K562 (cell line): ENCODE results near the gene RXRA. TPM values are rescaled to one million over a fixed set of nuclear protein-coding genes. Genes with fewer than 3 reads are reported as not detected.

Experiments used
- ATAC-seq: fragments of 200-7000 bp; cut with Tn5 transposase; 3 replicates; pipeline ENCODE4 v1.9.1; 2020; ENCODE audit warnings: moderate library complexity
- BruUV-seq: library from RNA; stranded (reverse); fragments of 400-500 nt; replicated peaks from 2 replicates; lab custom pipeline; 2021; lab: Mats Ljungman, UMichigan
- CTCF ChIA-PET: fragments of 300-600 bp; formaldehyde crosslinking; extraction: SDS; loops from one replicate; lab custom pipeline; 2021; ENCODE audit warnings: low intra/inter-chr PET ratio; lab: Yijun Ruan, JAX
- POLR2A ChIA-PET: fragments of 300-600, 350-650 bp; sonication (Branson Sonifier 250); formaldehyde crosslinking; extraction: SDS; loops from one replicate; lab custom pipeline; 2021; ENCODE audit warnings: antibody characterized with exemption, inconsistent platforms; lab: Yijun Ruan, JAX
- DNase-seq, 4 experiments: peaks; one replicate each; pipeline versions ENCODE4 v3.0.0 to v3.0.0-alpha.2; 2011 to 2018; ENCODE audit warnings: low spot score in 3 of 4, mixed read lengths in 3 of 4; ENCODE audit errors: extremely low read depth in 1 of 4
- FAIRE-seq: peaks from 2 replicates; lab custom pipeline; 2011; peaks lifted over from hg19 to GRCh38; lab: Jason Lieb, UNC
- H2AFZ ChIP-seq: 2 replicates; pipeline ENCODE4 v1.6.0; 2011; ENCODE audit warnings: low read depth, low read length, control low read depth, inconsistent platforms
- H3K27ac ChIP-seq: fragments of 200-600 bp; 3 replicates; pipeline ENCODE4 v1.8.0; 2011; ENCODE audit warnings: low read depth, mild to moderate bottlenecking, control low read depth, inconsistent platforms, low read length, moderate library complexity, mixed read lengths; ENCODE audit errors: extremely low read depth
- H3K27me3 ChIP-seq, 2 experiments: fragments of 300-600 bp in 1 of 2; 2 replicates in 1 of 2; 3 replicates in 1 of 2; pipeline versions ENCODE4 v1.6.0 to v1.8.0; 2011; ENCODE audit warnings: inconsistent platforms in 2 of 2, low read length in 2 of 2, mild to moderate bottlenecking in 1 of 2, mixed read lengths in 1 of 2, moderate library complexity in 1 of 2; ENCODE audit not compliant: control insufficient read depth in 2 of 2, insufficient read depth in 2 of 2
- H3K36me3 ChIP-seq: fragments of 300-600 bp; 3 replicates; pipeline ENCODE4 v1.8.0; 2011; ENCODE audit warnings: mild to moderate bottlenecking, low read length, inconsistent platforms; ENCODE audit not compliant: control insufficient read depth, insufficient read depth
- H3K4me1 ChIP-seq, 2 experiments: fragments of 200-600 bp in 1 of 2; replicated peaks in 1 of 2; 2 replicates in 1 of 2; 3 replicates in 1 of 2; pipeline versions ENCODE4 v1.5.1 to v1.8.0; 2011; ENCODE audit warnings: inconsistent platforms in 2 of 2, low read length in 2 of 2, mild to moderate bottlenecking in 1 of 2, mixed read lengths in 1 of 2, moderate library complexity in 1 of 2; ENCODE audit not compliant: control insufficient read depth in 2 of 2, insufficient read depth in 2 of 2
- H3K4me2 ChIP-seq: 2 replicates; pipeline ENCODE4 v1.6.1; 2011; ENCODE audit warnings: low read length, control low read depth, inconsistent platforms, mixed read lengths; ENCODE audit not compliant: insufficient read depth
- H3K4me3 ChIP-seq: fragments of 200-600 bp; sonication (generic), shearing (Covaris generic); 2 replicates; pipeline ENCODE4 v1.5.1; 2016; ENCODE audit warnings: control low read depth, inconsistent platforms
- H3K79me2 ChIP-seq: fragments of 200-600 bp; 3 replicates; pipeline ENCODE4 v1.8.0; 2011; ENCODE audit warnings: low read length, inconsistent platforms; ENCODE audit not compliant: control insufficient read depth, insufficient read depth
- H3K9ac ChIP-seq, 2 experiments: 2 replicates each; pipeline versions ENCODE4 v1.6.0 to v1.6.1; 2011; ENCODE audit warnings: low read depth in 2 of 2, low read length in 2 of 2, control low read depth in 1 of 2, inconsistent platforms in 1 of 2, mild to moderate bottlenecking in 1 of 2, mixed read lengths in 1 of 2; ENCODE audit not compliant: insufficient read depth in 1 of 2
- H3K9me1 ChIP-seq: one replicate; pipeline ENCODE4 v1.6.0; 2011; ENCODE audit warnings: inconsistent platforms, mild to moderate bottlenecking, low read length, moderate library complexity; ENCODE audit not compliant: control insufficient read depth, insufficient read depth
- H3K9me3 ChIP-seq: replicated peaks from 2 replicates; pipeline ENCODE4 v1.5.1; 2011; ENCODE audit warnings: low read depth, low read length, inconsistent platforms; ENCODE audit not compliant: control insufficient read depth, insufficient read depth
- H4K20me1 ChIP-seq: replicated peaks from 2 replicates; pipeline ENCODE4 v1.6.1; 2011; ENCODE audit warnings: low read length, inconsistent platforms, mixed read lengths; ENCODE audit not compliant: control insufficient read depth, insufficient read depth
- KLF16 ChIP-seq: IDR thresholded peaks from 2 replicates; pipeline ENCODE4 v1.6.1; 2016; ENCODE audit warnings: antibody characterized with exemption
- PKNOX1 ChIP-seq: fragments of 450-650 bp; IDR thresholded peaks from 2 replicates; pipeline ENCODE4 v1.6.1; 2016
- RB1 ChIP-seq: fragments of 450-650 bp; IDR thresholded peaks from 2 replicates; pipeline ENCODE4 v1.6.1; 2017; ENCODE audit warnings: low read depth, mild to moderate bottlenecking
- SMAD1 ChIP-seq: fragments of 150-350 bp; IDR thresholded peaks from 2 replicates; pipeline ENCODE4 v1.6.1; 2014; ENCODE audit warnings: low read length, low read depth; ENCODE audit not compliant: partially characterized antibody
- SP2 ChIP-seq: IDR thresholded peaks from 2 replicates; pipeline ENCODE4 v1.6.1; 2011; ENCODE audit warnings: mild to moderate bottlenecking, low read depth, low read length, moderate library complexity; ENCODE audit not compliant: poor library complexity, severe bottlenecking; ENCODE audit errors: extremely low read depth
- THRA ChIP-seq: fragments of 450-650 bp; IDR thresholded peaks from 2 replicates; pipeline ENCODE4 v1.6.1; 2017; ENCODE audit warnings: mild to moderate bottlenecking, moderate library complexity
- THRB ChIP-seq: fragments of 450-650 bp; formaldehyde crosslinking; conservative IDR thresholded peaks from 2 replicates; pipeline ENCODE4 v1.4.0; 2022; ENCODE audit warnings: mild to moderate bottlenecking, missing genetic modification characterization
- WGBS: fragments of 100-300 bp; shearing (Covaris generic); methylation state at CpG from one replicate; pipeline ENCODE4 v1.1.6; 2016; ENCODE audit warnings: low coverage, mixed read lengths; ENCODE audit not compliant: insufficient coverage; ENCODE audit errors: missing lambda C conversion rate; 5-methylcytosine and 5-hydroxymethylcytosine counted together
- in situ Hi-C: fragments of 300-500 bp; cut with MboI; formaldehyde crosslinking; loops from 4 replicates; pipeline ENCODE4 v1.15.0; 2018; ENCODE audit warnings: inconsistent platforms, mixed read lengths
- intact Hi-C: fragments of 100-400 bp; cut with micrococcal nuclease; formaldehyde crosslinking; loops from 2 replicates; pipeline ENCODE4 v1.14.2; 2022
- polyA plus RNA-seq, 8 experiments: library from polyadenylated mRNA; depleted of rRNA in 4 of 8; stranded (reverse) in 5 of 8; unstranded in 3 of 8; fragments of >200 nt; fragmentation: Nextera tagmentation in 2 of 8; fragmentation: Illumina TruSeq in 1 of 8; extraction: Ambion mirVana in 2 of 8; extraction: Trizol in 1 of 8; gene quantifications; 2 replicates each; pipeline versions ENCODE4 v1.2.1 to v1.2.3, GENCODE V29; 2011 to 2014; ENCODE audit warnings: inconsistent platforms in 1 of 8, missing spikeins in 1 of 8
- total RNA-seq, 7 experiments: library from RNA; depleted of rRNA in 6 of 7; stranded (reverse); fragments of >200 nt in 6 of 7; fragmentation: Illumina TruSeq in 2 of 7; extraction: Trizol in 2 of 7; gene quantifications; 2 replicates each; pipeline versions ENCODE4 v1.2.1 to v1.2.3, GENCODE V29; 2011 to 2021; ENCODE audit warnings: low replicate concordance in 1 of 7

The RXRA gene
- total and polyA plus RNA-seq, 9 of the 15 experiments (the other 6 are each of a cell fraction or from before 2014, with no cell fraction given) = 0.35 to 23.6 (median 4.6) TPM

- TF ChIP-seq SP2 = no peak
- TF ChIP-seq PKNOX1 = no peak
- TF ChIP-seq KLF16 = no peak
- no peak for TF ChIP-seq THRA
- no peak for TF ChIP-seq SMAD1
- TF ChIP-seq RB1 = no peak
- no peak for TF ChIP-seq THRB (CRISPR knock-in tag)
- peaks cover 21 to 65% of the 10 kb centered on the region in 2 experiments for H3K27me3 ChIP-seq
- POLR2A ChIA-PET = interaction anchor here (0.5 to 1.0 kb wide), 3 partner anchors 19 to 309 kb away, joined by 3 read pairs; no protein-coding TSS in a partner anchor
These were observed 24.7 kb upstream of the RXRA start for GRCh38 chr9:134301387-134302129.

More at GRCh38 chr9:134301387-134302129, 24.7 kb upstream of the RXRA start:
- H3K4me1 ChIP-seq = no peaks in the 10 kb centered on the region
- no peaks in the 10 kb centered on the region for H3K9me3 ChIP-seq
- intact Hi-C loops = no loop called here
- no peaks in the 10 kb centered on the region for H3K9me1 ChIP-seq
- H3K4me3 ChIP-seq = no peak overlapping the region
- FAIRE-seq = no peak
- no peak for DNase-seq
- peak; percentile 42; the same call in 2 of the 3 replicates for ATAC-seq
- H3K9ac ChIP-seq = no peak overlapping the region
- H2AFZ ChIP-seq = no peak overlapping the region
- CTCF ChIA-PET = no interaction called here
- peaks cover 6% of the 10 kb centered on the region; the same call in 1 of the 2 replicates for H4K20me1 ChIP-seq
- no TSS peak for BruUV-seq
- WGBS = 2% methylated on average over 13 of the region's 15 CpGs
- no peak overlapping the region for H3K27ac ChIP-seq
- no peak overlapping the region for H3K4me2 ChIP-seq
- H3K36me3 ChIP-seq = no peaks in the 10 kb centered on the region
- in situ Hi-C loops = no loop called here
- no peaks in the 10 kb centered on the region for H3K79me2 ChIP-seq
